Upper lobe of right lung (tissue), 1 donor: ENCODE data around the gene ANKRD40. TPM values are rescaled to one million over a fixed set of nuclear protein-coding genes. Genes with fewer than 3 reads are reported as not detected.

ENCODE experiments used
- ATAC-seq: fragments of 200-7000 bp; cut with Tn5 transposase; one replicate; pipeline ENCODE4 v1.9.1; 2020; ENCODE audit warnings: mild to moderate bottlenecking, moderate library complexity
- DNase-seq: peaks from one replicate; pipeline ENCODE4 v3.0.0-alpha.2; 2020
- H3K27ac ChIP-seq: fragments of 200-600 bp; one replicate; pipeline ENCODE4 v1.8.0; 2022
- H3K27me3 ChIP-seq: fragments of 200-600 bp; one replicate; pipeline ENCODE4 v1.8.0; 2022; ENCODE audit warnings: mild to moderate bottlenecking
- H3K36me3 ChIP-seq: fragments of 200-600 bp; one replicate; pipeline ENCODE4 v1.8.0; 2022
- H3K4me1 ChIP-seq: fragments of 200-600 bp; one replicate; pipeline ENCODE4 v1.8.0; 2022
- H3K4me3 ChIP-seq: fragments of 200-600 bp; one replicate; pipeline ENCODE4 v1.8.0; 2022; ENCODE audit warnings: mild to moderate bottlenecking
- H3K9me3 ChIP-seq: fragments of 200-600 bp; one replicate; pipeline ENCODE4 v1.8.0; 2022
- intact Hi-C: fragments of 100-400 bp; cut with DNase I; formaldehyde crosslinking; loops from one replicate; pipeline ENCODE4 v1.11.0; 2022
- total RNA-seq: library from RNA; stranded (reverse); fragmentation: NEBNext Ultra II Directional; extraction: Animal tissue kit (Norgen Biotek cat#: 25700); gene quantifications from one replicate; pipeline ENCODE4 v1.2.1, GENCODE V29; 2021
- TF ChIP-seq, protein P1 (sequence below): fragments of 200-600 bp; IDR thresholded peaks from one replicate; pipeline ENCODE4 v1.8.0; 2022; ENCODE audit warnings: antibody characterized with exemption
- donor health status: DM: no; HTN: yes; CAD: no; lungs with severe emphysema.

The ANKRD40 gene
- total RNA-seq, 1 donor from 2014 or later: 57.7 TPM

DNA sequence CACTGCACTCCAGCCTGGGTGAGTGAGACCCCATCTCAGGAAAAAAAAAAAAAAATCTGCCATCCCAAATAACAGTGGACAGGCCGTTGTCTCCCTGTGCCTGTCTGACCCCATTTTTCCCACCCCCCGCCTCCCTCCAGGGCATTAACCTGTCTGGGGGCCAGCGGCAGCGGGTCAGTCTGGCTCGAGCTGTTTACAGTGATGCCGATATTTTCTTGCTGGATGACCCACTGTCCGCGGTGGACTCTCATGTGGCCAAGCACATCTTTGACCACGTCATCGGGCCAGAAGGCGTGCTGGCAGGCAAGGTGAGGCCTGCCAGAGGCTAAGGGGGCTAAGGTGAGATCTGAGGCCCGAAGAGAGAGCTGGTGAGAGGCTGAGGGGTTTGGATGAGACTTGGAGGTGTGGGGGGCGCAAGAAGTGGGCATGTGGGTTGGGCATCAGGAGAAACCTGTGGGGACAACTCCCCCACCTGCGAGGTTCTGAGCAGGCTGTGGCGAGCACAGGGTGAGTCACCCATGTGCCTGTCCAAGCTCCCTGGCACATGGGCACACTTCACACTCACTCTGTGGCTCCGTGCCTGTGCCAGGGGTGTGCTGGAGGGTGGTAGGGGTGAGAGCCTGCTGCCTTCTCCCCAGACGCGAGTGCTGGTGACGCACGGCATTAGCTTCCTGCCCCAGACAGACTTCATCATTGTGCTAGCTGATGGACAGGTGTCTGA lies 34.7 kb downstream of the ANKRD40 start:
- peak; percentile 36 for ATAC-seq
- H3K27ac ChIP-seq: no peak overlapping the region
- TF ChIP-seq, protein P1, sequence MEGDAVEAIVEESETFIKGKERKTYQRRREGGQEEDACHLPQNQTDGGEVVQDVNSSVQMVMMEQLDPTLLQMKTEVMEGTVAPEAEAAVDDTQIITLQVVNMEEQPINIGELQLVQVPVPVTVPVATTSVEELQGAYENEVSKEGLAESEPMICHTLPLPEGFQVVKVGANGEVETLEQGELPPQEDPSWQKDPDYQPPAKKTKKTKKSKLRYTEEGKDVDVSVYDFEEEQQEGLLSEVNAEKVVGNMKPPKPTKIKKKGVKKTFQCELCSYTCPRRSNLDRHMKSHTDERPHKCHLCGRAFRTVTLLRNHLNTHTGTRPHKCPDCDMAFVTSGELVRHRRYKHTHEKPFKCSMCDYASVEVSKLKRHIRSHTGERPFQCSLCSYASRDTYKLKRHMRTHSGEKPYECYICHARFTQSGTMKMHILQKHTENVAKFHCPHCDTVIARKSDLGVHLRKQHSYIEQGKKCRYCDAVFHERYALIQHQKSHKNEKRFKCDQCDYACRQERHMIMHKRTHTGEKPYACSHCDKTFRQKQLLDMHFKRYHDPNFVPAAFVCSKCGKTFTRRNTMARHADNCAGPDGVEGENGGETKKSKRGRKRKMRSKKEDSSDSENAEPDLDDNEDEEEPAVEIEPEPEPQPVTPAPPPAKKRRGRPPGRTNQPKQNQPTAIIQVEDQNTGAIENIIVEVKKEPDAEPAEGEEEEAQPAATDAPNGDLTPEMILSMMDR: no peak
- H3K4me1 ChIP-seq: peaks cover 5% of the 10 kb centered on the region
- no peaks in the 10 kb centered on the region for H3K27me3 ChIP-seq
- intact Hi-C loops: no loop called here
- no peak overlapping the region for H3K4me3 ChIP-seq
- DNase-seq: peak; percentile 58
- H3K36me3 ChIP-seq: no peaks in the 10 kb centered on the region
- H3K9me3 ChIP-seq: no peaks in the 10 kb centered on the region

DNA sequence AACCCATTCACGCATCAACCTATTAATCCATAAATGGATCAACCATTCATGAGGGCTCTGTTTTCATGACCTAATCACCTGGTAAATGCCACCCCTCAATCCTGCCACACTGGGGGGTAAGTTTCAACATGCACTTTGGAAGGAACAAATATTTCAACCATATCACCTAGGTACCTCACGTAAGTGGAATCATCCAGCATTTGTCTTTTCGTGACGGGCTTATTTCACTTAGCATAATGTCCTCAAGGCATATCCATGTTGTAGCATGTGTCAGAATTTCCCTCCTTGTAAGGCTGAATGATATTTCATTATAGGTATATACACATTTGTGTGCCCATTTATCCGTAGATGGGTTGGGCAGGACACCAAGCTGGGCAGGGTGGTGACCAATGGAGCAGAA lies 35.6 kb downstream of the ANKRD40 start:
- H3K27me3 ChIP-seq: no peaks in the 10 kb centered on the region
- H3K4me1 ChIP-seq: peaks cover 5% of the 10 kb centered on the region
- DNase-seq: no peak
- intact Hi-C loops: no loop called here
- no peaks in the 10 kb centered on the region for H3K36me3 ChIP-seq
- ATAC-seq: no peak
- H3K27ac ChIP-seq: no peak overlapping the region
- H3K9me3 ChIP-seq: no peaks in the 10 kb centered on the region
- TF ChIP-seq, protein P1: no peak
- H3K4me3 ChIP-seq: no peak overlapping the region

DNA sequence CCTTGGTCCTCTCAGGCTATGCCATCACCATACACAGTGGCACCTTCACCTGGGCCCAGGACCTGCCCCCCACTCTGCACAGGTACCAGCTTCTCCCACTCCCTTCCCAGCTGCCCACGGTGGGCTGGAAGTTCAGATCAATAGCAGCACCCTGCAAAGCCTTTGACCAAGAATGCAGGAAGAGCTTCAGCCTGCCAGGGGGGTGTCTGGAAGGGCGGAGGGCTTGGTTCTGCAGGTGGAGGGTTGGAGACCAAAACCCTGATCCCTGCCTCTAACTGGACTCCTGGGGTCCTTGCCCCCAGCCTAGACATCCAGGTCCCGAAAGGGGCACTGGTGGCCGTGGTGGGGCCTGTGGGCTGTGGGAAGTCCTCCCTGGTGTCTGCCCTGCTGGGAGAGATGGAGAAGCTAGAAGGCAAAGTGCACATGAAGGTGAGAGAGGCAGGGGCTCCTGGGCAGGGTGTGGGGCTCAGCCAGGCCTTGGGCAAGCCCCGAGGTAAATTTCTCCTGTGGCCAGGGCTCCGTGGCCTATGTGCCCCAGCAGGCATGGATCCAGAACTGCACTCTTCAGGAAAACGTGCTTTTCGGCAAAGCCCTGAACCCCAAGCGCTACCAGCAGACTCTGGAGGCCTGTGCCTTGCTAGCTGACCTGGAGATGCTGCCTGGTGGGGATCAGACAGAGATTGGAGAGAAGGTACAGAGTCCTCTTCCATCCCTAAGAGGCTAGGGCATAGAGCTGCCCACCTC lies 38.7 kb downstream of the ANKRD40 start:
- no peak overlapping the region for H3K27ac ChIP-seq
- H3K4me1 ChIP-seq: peaks cover 5% of the 10 kb centered on the region
- DNase-seq (no peak), ATAC-seq (no peak)
- intact Hi-C loops: no loop called here
- H3K9me3 ChIP-seq: no peaks in the 10 kb centered on the region
- no peaks in the 10 kb centered on the region for H3K36me3 ChIP-seq
- no peak overlapping the region for H3K4me3 ChIP-seq
- TF ChIP-seq, protein P1: no peak
- no peaks in the 10 kb centered on the region for H3K27me3 ChIP-seq

DNA sequence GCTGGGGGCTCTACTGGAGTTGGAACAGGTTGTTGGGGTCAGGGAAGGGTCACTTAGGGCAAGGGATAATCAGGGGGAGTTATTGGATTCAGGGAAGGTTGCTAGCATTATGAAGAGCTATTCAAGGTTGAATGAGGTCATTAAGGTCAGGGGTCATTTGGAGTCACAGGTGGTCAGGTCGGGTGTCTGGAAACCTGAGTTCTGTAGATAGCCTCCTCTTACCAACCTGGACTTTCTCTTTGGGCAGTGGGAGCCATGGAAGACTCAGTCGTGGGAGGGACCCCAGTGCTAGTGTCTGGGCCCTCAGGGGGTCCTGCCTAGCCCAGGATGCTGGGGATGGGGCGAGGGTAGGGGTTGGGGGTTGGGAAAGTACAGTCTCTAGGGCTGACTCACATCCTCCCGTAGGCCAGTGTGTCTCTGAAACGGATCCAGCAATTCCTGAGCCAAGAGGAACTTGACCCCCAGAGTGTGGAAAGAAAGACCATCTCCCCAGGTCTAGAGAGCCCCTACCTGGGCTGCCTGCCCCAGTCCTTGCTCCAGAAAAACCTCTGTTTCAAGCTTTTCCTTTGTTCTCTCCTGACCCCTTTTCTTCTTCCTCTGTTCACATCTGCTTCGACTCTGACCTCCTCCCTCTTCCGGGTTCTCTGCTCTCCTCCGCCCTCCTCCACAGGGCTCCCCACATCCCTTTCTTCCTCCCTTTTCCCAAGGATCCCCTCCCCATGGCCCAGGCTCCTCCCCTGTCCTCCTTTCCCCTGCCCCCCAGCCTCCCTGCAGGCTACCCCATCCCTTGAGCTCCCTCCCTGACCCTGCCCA lies 39.5 kb downstream of the ANKRD40 start:
- H3K36me3 ChIP-seq: no peaks in the 10 kb centered on the region
- H3K4me3 ChIP-seq: no peak overlapping the region
- TF ChIP-seq, protein P1: no peak
- H3K27ac ChIP-seq: no peak overlapping the region
- ATAC-seq: no peak
- intact Hi-C loops: no loop called here
- H3K9me3 ChIP-seq: no peaks in the 10 kb centered on the region
- H3K4me1 ChIP-seq: peaks cover 5% of the 10 kb centered on the region
- DNase-seq: no peak
- no peaks in the 10 kb centered on the region for H3K27me3 ChIP-seq

DNA sequence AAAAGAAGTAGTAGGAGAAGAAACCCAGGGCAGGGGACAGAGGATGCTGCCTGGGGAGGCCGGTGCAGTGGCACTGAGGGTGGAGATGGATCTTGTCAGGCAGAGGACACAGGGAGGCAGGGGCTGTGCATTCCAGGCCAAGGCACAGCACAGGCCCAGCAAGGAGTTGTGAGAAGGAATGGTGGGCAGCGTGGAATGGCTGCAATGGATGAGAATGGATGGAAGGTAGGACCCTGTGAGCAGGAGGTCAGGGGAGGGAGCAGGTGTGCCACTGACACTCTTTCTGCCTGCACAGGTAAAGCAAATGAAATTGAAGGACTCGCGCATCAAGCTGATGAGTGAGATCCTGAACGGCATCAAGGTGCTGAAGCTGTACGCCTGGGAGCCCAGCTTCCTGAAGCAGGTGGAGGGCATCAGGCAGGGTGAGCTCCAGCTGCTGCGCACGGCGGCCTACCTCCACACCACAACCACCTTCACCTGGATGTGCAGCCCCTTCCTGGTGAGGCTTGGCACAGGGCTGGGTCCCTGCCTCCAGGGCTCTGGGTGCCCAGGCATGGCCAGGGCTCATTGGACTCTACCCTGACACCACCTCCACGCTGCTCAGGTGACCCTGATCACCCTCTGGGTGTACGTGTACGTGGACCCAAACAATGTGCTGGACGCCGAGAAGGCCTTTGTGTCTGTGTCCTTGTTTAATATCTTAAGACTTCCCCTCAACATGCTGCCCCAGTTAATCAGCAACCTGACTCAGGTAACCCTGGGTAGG lies 40.3 kb downstream of the ANKRD40 start:
- Histone ChIP-seq H3K4me3 (no peak overlapping the region), H3K4me1 (peaks cover 5% of the 10 kb centered on the region), H3K9me3 (no peaks in the 10 kb centered on the region), H3K27me3 (no peaks in the 10 kb centered on the region), H3K27ac (no peak overlapping the region), H3K36me3 (no peaks in the 10 kb centered on the region)
- no peak for DNase-seq
- intact Hi-C loops: no loop called here
- TF ChIP-seq, protein P1: no peak
- peak; percentile 7 for ATAC-seq
